SK-N-MC (cell line): ENCODE measurements around the gene HEPACAM.

Experiments
- EZH2 ChIP-seq: fragments of 200-600 bp; sonication (generic); IDR thresholded peaks from one replicate; pipeline ENCODE4 v1.6.1; 2017; ENCODE audit warnings: antibody characterized with exemption
- FOXP2 ChIP-seq: optimal IDR thresholded peaks from 2 replicates; pipeline ENCODE3; 2011; ENCODE audit warnings: mild to moderate bottlenecking, moderate library complexity; ENCODE audit not compliant: insufficient read depth; ENCODE audit errors: extremely low read length, control extremely low read depth
- POLR2AphosphoS5 ChIP-seq: IDR thresholded peaks from 2 replicates; pipeline ENCODE4 v1.6.1; 2012; ENCODE audit warnings: mild to moderate bottlenecking, low read depth, low read length, borderline replicate concordance

- TF ChIP-seq POLR2AphosphoS5, result no peak
- no peak for TF ChIP-seq EZH2
- no peak for TF ChIP-seq FOXP2
Measured at GRCh38 chr11:124944565-124944964, 8.7 kb upstream of the HEPACAM start.
